GM10847 (cell line): ENCODE data around the gene ACHE.

ENCODE experiments used
- POLR2A ChIP-seq: IDR thresholded peaks from 2 replicates; pipeline ENCODE4 v1.6.1; 2011; ENCODE audit not compliant: insufficient read length; ENCODE audit errors: extremely low read depth

ACHE gene

DNA sequence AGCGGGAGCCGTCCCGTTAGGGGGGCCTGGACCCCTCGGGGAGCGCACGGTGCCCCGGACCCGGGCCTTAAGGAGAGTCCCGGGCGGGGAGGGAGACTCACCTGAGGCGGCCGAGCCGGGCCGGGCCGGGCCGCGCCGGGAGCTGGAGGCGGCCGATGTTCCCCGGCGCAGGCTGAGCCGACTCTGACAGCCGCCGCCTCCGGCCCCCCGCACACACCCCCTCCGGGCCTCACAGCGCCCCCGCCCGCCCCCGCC, at the start of gene ACHE:
ACHE (minus strand) TSS at position 188 of the 255 bp plus-strand sequence. CDS start 1,656 bp downstream, outside the sequence.
- TF ChIP-seq POLR2A: no peak

DNA sequence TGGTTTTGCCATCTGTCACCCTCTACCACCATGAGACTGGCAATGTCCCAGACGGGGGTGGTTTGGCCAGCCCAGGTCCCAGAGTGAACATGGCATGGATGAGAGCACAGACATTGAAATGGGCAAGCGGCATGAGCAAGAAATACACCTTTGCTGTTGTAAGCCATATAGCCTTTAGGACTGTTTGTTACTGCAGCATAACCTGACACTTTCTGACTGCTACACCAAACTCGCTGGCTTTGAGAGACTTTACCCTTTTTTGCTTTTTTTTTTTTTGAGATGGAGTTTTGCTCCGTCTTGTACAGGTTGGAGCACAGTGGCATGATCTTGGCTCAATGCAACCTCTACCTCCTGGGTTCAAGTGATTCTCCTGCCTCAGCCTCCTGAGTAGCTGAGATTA, 48.5 kb upstream of the ACHE start:
- no peak for TF ChIP-seq POLR2A

DNA sequence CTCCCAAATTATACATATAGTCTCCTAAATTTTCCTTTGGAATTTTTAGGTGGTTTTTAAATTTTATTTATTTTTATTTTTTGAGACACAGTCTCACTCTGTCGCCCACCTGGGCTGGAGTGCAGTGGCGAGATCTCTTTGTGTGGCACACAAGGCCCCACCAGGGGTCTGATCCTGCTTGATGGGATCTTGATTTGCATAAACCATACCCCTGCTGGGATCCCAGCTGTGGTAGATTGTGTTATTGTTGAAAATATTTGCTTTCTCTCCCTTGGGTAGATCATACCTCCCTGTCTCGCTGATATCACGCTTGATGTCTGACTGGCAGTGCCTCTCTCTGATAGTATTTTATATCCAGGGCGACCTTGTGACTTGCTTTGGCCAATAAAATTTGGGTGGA, 48.0 kb upstream of the ACHE start:
- TF ChIP-seq POLR2A: no peak

DNA sequence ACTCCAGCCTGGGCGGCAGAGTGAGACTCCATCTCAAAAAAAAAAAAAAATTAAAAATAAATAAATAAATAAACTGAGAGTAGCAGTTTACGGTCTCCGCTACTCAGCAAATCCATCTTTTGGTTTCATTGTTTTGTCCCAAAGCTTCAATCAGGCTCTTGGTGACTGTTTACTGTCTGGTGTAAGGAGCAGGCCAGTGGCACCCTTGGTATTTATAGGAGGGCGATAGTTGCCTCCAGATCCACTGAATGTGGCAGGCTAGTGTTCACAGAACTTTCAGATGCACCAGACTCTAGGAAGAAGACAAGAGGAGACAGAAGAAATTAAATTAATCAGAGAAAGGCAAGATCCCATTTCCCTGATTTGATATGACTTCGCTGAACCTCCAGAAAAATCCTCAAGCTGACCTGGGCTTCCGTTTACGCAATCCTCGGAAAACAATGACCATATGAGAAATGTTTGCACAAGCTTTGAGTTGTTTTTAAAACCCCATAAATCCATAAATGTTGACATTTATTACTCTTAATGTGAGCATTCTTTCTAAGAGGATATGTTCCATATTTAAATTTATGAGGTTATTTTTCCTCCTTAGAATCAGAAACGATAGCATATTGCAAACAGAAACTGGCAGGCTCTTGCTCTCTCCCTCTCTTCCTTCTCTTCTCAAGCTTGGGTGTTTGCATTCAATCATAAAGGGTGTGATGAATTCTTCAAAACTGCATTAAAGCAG, 46.5 kb upstream of the ACHE start:
- no peak for TF ChIP-seq POLR2A

DNA sequence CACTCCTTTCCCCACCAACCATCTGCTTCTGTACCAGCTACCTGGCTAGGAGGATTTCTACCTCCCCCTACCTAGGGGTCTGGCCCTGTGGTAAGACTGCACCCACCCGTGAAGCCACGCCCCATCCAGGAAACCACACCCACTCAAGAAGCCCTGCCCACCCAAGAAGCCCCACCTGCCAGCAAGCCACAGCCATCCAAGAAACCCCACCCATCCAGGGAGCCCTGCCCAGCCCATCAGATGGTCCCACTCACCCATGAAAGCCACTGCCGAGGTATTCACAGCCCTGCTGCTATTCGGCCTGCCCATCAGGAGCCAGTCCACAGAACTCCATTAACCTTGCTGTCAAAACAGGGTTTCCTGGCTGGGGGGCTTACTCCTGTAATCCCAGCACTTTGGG, 38.0 kb upstream of the ACHE start:
- TF ChIP-seq POLR2A: no peak

DNA sequence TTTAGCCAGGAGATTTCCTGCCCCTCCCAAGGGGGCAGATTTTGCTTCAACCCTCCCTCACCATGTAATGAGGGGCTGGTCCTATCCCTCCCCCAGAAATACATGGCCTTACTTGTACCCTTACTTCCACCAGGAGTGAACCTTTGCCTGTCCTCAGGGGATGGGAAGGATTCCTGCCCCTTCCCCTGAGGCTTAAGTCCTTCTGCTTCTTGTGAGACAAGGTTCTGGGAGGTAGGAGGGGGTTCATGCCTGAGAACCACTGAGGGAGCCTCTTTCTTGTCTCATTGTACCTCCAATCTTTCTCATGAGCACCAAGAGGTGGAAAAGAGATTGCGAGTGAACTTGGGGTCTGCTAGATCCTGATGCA, 34.1 kb upstream of the ACHE start:
- TF ChIP-seq POLR2A: no peak

DNA sequence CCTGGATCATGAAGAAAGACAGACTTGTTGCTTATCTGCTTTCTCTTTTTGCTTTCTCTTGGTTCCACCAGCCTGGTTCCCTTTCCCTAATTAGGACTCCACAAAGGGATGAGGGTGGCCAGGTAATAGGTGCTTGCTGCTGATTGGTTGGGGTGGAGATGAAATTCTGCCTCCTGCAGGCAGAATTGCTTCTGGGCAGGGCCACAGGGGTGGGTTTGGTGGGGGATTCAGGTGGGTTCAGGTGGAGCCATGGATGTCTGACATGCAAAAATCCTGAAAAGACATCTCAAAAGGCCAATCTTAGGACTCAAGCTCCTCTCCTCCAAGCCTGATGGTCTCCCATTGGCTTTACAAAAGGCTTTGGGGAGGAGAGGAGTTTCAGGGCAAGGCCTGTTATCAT, 25.4 kb upstream of the ACHE start:
- TF ChIP-seq POLR2A: no peak

DNA sequence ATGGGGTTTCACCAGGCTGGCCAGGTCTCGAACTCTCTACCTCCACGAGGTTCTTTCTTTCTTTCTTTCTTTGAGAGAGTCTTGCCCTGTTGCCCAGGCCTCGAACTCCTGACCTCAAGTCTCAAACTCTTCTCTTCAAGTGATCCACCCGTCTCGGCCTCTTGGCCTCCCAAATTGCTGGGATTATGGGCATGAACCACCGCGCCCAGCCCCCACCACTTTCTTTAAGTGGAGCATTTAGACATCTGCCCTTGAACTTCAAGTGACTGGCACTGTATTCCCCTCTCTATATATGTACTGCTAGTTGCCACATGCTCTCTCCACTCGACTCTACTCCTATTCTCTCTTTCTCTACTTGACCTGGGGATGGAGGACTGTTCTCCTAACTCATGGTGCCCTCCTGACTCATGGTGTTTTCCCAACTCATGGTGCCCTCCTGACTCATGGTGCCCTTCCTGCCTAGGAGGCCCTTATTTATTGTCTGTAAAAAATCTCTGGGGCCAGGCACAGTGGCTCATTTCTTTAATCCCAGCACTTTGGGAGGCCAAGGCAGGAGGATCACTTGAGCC, 19.3 kb upstream of the ACHE start:
- no peak for TF ChIP-seq POLR2A

DNA sequence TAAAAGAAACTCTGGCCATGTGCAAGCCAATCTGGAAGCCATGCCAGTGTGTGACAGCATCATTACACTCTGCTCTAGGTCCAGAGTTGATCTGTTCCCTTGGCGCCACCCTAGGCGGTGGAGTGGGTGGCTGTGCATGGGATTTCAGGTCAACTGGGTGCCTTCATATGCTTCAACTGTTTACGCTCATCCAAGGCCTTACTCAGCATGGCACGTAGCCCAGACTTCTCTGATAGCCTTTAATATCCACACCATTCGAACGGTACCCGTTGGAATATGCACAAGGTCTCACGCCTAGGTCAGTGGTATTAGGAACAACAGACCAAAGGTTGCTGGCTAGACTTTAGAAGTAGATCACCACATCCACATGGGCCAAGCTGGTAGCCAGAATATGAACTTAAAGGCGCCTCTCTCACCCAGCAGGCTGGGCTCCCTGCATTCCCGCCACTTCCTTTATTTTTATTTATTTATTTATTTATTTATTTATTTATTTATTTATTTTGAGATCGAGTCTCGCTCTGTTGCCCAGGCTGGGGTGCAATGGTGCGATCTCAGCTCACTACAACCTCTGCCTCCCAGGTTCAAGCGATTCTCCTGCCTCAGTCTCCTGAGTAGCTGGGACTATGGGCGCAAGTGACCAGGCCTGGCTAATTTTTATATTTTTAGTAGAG, 18.7 kb upstream of the ACHE start:
- TF ChIP-seq POLR2A: no peak

DNA sequence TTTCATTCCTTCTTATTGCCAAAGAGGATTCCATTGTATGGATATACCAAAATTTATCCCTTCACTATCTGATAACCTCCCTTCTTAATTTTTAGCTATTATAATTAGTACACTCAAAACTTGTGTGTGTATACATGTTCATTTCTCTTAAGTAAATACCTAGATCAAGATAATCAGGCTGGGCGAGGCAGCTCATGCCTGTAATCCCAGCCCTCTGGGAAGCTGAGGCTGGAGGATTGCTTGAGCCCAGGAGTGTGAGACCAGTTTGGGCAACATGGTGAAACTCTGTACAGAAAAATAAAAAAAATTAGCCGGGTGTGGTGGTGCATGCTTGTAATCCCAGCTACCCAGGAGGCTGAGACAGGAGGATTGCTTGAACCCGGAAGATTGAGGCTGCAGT, 15.8 kb upstream of the ACHE start:
- no peak for TF ChIP-seq POLR2A

DNA sequence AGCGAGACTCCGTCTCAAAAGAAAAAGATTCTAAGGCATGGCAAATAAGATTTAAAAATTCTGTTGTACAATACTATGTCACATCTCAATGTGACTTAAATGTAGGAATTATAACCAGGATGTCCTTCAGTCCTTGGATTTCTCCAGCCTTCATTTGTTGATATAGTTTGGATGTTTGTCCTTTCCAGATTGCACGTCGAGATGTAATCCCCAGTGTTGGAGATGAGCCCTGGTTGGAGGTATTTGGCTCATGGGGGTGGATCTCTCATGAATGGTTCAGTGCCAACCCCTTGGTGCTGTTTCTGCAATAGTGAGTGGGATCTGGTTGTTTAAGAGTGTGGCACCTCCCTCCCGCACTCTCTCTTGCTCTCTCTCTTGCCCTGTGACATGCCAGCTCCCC, 12.8 kb upstream of the ACHE start:
- TF ChIP-seq POLR2A: no peak

DNA sequence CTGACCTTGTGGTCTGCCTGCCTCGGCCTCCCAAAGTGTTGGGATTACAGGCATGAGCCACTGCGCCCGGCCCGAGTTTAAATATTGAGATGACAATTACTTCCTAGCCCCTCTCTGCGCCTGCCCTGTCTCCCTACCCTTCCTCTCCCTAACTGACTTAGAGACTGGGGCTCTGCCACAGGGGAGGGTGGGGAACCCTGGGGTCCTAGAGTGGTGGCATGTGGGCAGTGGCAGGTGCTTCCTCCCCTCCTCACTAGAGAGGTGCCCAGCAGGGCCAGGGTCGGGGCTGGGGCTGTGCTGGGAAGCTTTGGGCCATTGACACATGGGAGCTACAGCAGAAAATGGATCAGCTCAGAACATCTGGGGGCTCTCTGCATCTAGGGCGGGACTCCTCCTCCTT, 7.0 kb upstream of the ACHE start:
- no peak for TF ChIP-seq POLR2A

DNA sequence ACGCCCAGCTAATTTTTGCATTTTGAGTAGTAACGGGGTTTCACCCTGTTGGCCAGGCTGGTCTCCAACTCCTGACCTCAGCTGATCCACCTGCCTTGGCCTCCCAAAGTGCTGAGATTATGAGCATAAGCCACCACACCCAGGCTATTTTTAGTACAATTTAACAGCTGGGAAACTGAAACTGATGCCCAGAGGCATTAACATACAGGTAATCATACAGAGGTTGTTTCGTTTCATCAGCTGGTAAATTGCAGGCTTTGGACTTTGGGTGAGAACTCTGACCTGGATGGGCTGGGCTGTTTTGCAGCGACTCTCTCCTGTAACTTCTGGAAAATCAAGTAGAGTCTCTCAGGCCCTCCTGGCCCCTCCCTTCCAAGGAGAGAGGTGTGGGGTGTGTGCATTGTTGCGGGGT, 6.2 kb upstream of the ACHE start:
- TF ChIP-seq POLR2A: no peak

DNA sequence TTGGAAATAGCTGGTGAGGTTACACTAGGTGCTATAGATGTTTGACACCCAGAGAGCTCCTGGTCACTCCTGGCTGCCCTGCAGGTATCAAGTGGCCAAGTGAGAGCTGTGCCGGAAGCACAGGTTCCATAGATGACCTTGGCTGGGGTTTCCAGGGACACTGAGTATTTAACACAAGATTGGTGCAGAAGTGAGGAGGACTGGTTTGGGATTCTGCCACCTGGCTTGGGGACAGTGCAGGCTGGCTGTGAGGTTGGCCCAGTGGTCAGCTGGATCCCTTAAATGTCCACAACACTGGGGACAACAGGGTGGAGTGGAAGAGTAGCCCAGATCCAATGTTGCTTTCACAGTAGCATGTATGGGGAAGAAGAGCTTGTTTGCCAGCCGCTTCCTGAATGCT, 5.3 kb upstream of the ACHE start:
- no peak for TF ChIP-seq POLR2A

DNA sequence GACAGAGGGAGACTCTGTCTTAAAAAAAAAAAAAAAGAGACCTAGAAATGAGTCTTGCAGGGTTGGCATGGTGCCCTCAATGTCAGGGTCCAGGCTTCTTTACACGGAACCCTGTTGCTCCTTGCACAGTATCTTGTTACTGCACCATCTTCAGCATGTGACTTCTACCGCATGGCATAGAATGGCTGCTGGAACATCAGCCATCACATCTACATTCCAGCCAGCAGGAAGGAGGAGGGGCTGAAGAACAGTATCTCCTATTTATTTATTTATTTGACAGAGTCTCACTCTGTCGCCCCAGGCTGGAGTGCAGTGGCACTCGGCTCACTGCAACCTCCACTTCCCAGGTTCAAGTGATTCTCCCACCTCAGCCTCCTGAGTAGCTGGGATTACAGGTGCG, 3.7 kb upstream of the ACHE start:
- no peak for TF ChIP-seq POLR2A

DNA sequence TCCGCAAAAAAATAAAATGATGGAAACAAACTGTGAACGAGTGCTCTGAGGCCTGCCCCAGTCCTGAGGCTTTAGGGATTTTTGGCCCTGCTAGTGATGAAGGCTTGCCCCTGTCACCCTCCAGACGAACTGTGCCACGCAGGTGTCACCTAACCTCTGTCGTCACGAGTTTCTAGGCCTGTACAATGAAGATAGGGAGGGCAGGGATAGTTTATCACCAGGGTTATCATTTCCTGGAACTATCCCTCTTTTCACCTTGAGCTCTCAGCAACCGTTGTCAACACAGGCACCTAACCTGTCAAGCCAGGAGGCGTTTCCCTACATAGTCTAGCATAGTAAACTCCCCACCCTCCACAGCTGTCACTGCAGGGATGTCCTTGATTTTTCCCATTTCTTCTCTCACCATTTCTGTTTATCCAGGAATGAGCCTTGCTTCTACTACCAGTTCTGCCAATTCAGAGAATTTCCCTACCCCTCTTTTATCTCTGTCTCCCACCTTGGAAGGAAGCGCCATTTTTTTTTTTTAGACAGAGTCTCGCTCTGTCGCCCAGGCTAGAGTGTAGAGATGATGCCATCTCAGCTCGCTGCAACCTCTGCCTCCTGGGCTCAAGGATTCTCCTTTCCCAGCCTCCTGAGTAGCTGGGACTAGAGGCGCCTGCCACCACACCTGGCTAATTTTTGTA, 2.2 kb upstream of the ACHE start:
- TF ChIP-seq POLR2A: no peak
